HepG2 (cell line): Measurements from ENCODE around the gene PDE4DIP. TPM values are rescaled to one million over a fixed set of nuclear protein-coding genes. Genes with fewer than 3 reads are reported as not detected.
"Not testable (repeated sequence)": the region's sequence is repeated elsewhere in the genome, so short reads cannot be mapped to it uniquely, and the experiment has no call there.

Experiments used
- ATAC-seq: fragments of 200-7000 bp; cut with Tn5 transposase; 3 replicates; pipeline ENCODE4 v1.9.1; 2020; ENCODE audit warnings: mild to moderate bottlenecking, moderate library complexity
- BruUV-seq: library from RNA; stranded (reverse); fragments of 400-500 nt; replicated peaks from 2 replicates; lab custom pipeline; 2021; lab: Mats Ljungman, UMichigan
- CTCF ChIA-PET: fragments of 300-600 bp; formaldehyde crosslinking; extraction: SDS; loops from one replicate; lab custom pipeline; 2021; ENCODE audit warnings: low total read pairs, inconsistent platforms, low intra/inter-chr PET ratio; lab: Yijun Ruan, JAX
- POLR2A ChIA-PET: fragments of 350-600 bp; sonication (Branson Sonifier 250); formaldehyde crosslinking; loops from one replicate; lab custom pipeline; 2020; ENCODE audit warnings: antibody characterized with exemption, inconsistent platforms; lab: Yijun Ruan, JAX
- DNase-seq: peaks from one replicate; pipeline ENCODE4 v3.0.0-alpha.2; 2015; ENCODE audit warnings: low spot score
- FAIRE-seq: peaks from 3 replicates; lab custom pipeline; 2011; peaks lifted over from hg19 to GRCh38; lab: Jason Lieb, UNC
- H2AFZ ChIP-seq: one replicate; pipeline ENCODE4 v1.6.1; 2011; ENCODE audit warnings: low read length, inconsistent platforms
- H3K27ac ChIP-seq: fragments of 300-600 bp; 3 replicates; pipeline ENCODE4 v1.8.0; 2011; ENCODE audit warnings: mixed run types, mild to moderate bottlenecking, mixed read lengths, low read length, inconsistent platforms; ENCODE audit not compliant: insufficient read depth; ENCODE audit errors: extremely low read length
- H3K27me3 ChIP-seq, 2 experiments: fragments of 200-600 bp in 1 of 2; 2 replicates in 1 of 2; 3 replicates in 1 of 2; pipeline versions ENCODE4 v1.6.0 to v1.8.0; 2011; ENCODE audit warnings: low read length in 2 of 2, mild to moderate bottlenecking in 2 of 2, moderate library complexity in 2 of 2, inconsistent platforms in 1 of 2; ENCODE audit not compliant: insufficient read depth in 2 of 2, control insufficient read depth in 1 of 2
- H3K36me3 ChIP-seq, 2 experiments: fragments of 200-600 bp in 1 of 2; replicated peaks in 1 of 2; 2 replicates in 1 of 2; 3 replicates in 1 of 2; pipeline versions ENCODE4 v1.5.1 to v1.8.0; 2011; ENCODE audit warnings: low read length in 2 of 2, inconsistent platforms in 1 of 2; ENCODE audit not compliant: insufficient read depth in 2 of 2, control insufficient read depth in 1 of 2
- H3K4me1 ChIP-seq: 2 replicates; pipeline ENCODE4 v1.5.1; 2012; ENCODE audit warnings: low read length, inconsistent platforms; ENCODE audit not compliant: insufficient read depth
- H3K4me2 ChIP-seq: 2 replicates; pipeline ENCODE4 v1.6.0; 2011; ENCODE audit warnings: low read depth, low read length, inconsistent platforms
- H3K4me3 ChIP-seq, 3 experiments: fragments of 200-600 bp in 1 of 3; sonication (generic), shearing (Covaris generic) in 1 of 3; replicated peaks in 1 of 3; 2 replicates each; pipeline ENCODE4 v1.5.1; 2011 to 2016; ENCODE audit warnings: low read length in 3 of 3, inconsistent platforms in 2 of 3, low read depth in 2 of 3, mild to moderate bottlenecking in 2 of 3, control low read depth in 1 of 3, mixed read lengths in 1 of 3; ENCODE audit not compliant: insufficient read depth in 1 of 3
- H3K79me2 ChIP-seq: one replicate; pipeline ENCODE4 v1.6.1; 2011; ENCODE audit warnings: low read length, inconsistent platforms; ENCODE audit not compliant: insufficient read depth
- H3K9ac ChIP-seq: 2 replicates; pipeline ENCODE4 v1.6.0; 2011; ENCODE audit warnings: mild to moderate bottlenecking, low read depth, low read length, inconsistent platforms; ENCODE audit not compliant: insufficient read depth
- H3K9me3 ChIP-seq: 2 replicates; pipeline ENCODE4 v1.5.1; 2012; ENCODE audit warnings: mild to moderate bottlenecking, low read length
- H4K20me1 ChIP-seq: 2 replicates; pipeline ENCODE4 v1.6.0; 2011; ENCODE audit warnings: inconsistent platforms, mild to moderate bottlenecking, low read length, moderate library complexity; ENCODE audit not compliant: insufficient read depth
- WGBS: methylation state at CpG from one replicate; pipeline ENCODE4 v1.1.6; 2017; ENCODE audit warnings: low lambda C conversion rate; 5-methylcytosine and 5-hydroxymethylcytosine counted together
- in situ Hi-C: cut with HindIII; loops from 2 replicates; pipeline ENCODE4 v1.10.0; 2017; ENCODE audit warnings: low pct_unique_long_range_greater_than_20kb; ENCODE audit not compliant: extremely low pct_ligation_motif_present
- intact Hi-C: fragments of 100-400 bp; cut with micrococcal nuclease; formaldehyde crosslinking; loops from one replicate; pipeline ENCODE4 v1.10.0; 2022; ENCODE audit not compliant: unreplicated experiment
- polyA plus RNA-seq, 8 experiments: library from polyadenylated mRNA; depleted of rRNA in 3 of 8; stranded (reverse) in 7 of 8; unstranded in 1 of 8; fragments of >200 nt; fragmentation: Illumina TruSeq in 4 of 8; extraction: Trizol in 4 of 8; gene quantifications; 2 replicates each; pipeline versions ENCODE4 v1.2.1 to v1.2.3, GENCODE V29; 2011 to 2016; ENCODE audit warnings: low read depth in 4 of 8, missing spikeins in 1 of 8, mixed read lengths in 1 of 8; ENCODE audit not compliant: insufficient read depth in 1 of 8
- total RNA-seq, 5 experiments: library from RNA; depleted of rRNA; stranded (reverse); fragments of >200 nt; fragmentation: Illumina TruSeq; extraction: Trizol; gene quantifications; 2 replicates each; pipeline ENCODE4 v1.2.3, GENCODE V29; 2016; ENCODE audit warnings: low read depth in 1 of 5

PDE4DIP gene
- total and polyA plus RNA-seq, 2 of the 13 experiments (the other 11 are each of a cell fraction or from before 2014, with no cell fraction given): 5.9 to 10.3 TPM

DNA sequence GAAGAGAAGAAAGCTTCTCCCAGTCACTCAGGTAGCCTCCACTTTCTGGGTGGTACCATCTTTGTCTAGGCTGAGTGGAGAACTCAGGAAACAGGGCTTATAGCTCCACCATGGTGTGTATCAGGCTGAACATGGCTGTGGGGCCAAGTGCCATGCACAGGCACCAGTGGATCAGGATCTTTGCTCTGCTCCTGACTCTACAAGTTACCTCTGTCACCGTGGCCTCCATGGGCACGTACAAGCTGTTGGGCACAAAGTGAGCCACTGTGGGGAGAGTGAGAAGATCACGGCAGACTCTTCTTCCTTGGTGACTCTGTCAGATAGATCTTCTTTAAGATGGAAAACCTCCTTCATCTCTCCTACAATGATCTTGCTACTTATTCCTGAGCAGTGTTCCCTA lies 165.5 kb downstream of the PDE4DIP start:
- H3K79me2 ChIP-seq, H3K4me2 ChIP-seq, H3K27me3 ChIP-seq, FAIRE-seq, intact Hi-C loops, H3K4me1 ChIP-seq, H3K27ac ChIP-seq, ATAC-seq, H3K9ac ChIP-seq, BruUV-seq, H3K9me3 ChIP-seq, H3K36me3 ChIP-seq, DNase-seq, POLR2A ChIA-PET, H3K4me3 ChIP-seq, H2AFZ ChIP-seq, CTCF ChIA-PET, in situ Hi-C loops, H4K20me1 ChIP-seq: not testable (repeated sequence)
- WGBS: 100% methylated on average over 1 of the region's 3 CpGs

DNA sequence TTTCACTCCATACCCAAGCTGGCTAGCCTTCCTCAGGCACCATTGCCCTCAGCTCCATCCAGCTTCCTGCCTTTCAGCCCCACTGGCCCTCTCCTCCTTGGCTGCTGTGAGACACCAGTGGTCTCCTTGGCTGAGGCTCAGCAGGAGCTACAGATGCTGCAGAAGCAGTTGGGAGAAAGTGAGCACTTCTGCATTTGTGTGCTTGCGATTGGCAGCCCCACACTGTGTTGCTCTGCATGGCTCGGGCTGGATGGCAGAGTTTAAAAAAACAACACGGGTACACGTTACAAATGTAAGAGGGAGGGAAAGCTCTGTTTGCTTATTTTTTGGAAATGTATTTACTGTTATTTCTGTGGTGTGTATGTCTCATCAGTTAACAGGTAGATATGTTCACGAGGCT lies 168.4 kb downstream of the PDE4DIP start:
- intact Hi-C loops, H3K4me1 ChIP-seq, DNase-seq, H2AFZ ChIP-seq, POLR2A ChIA-PET, H3K79me2 ChIP-seq, H3K27ac ChIP-seq, H3K4me2 ChIP-seq, ATAC-seq, H3K9me3 ChIP-seq, in situ Hi-C loops, H3K9ac ChIP-seq, BruUV-seq, H4K20me1 ChIP-seq, H3K4me3 ChIP-seq, CTCF ChIA-PET, H3K27me3 ChIP-seq, FAIRE-seq, H3K36me3 ChIP-seq: not testable (repeated sequence)
- WGBS: 33% methylated on average over 1 of the region's 5 CpGs

DNA sequence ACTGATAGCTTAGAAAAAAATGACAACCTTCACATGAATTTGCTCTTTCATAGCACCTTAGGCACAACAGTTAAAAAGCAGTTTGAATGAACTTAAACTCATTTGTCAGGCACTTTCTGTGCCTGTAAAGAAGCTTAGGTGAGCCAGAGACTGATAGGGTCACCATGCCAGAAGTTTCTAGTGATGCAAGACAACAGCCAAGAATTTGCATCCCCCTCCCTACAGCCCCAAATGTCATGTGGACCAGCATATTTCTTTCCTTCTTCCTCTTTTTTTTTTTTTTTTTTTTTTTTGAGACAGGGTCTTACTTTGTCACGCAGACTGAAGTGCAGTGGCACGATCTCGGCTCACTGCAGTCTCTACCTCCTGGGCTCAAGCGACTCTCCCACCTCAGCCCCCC lies 169.3 kb downstream of the PDE4DIP start:
- H3K4me3 ChIP-seq, H3K27me3 ChIP-seq, H3K27ac ChIP-seq, H3K9me3 ChIP-seq, DNase-seq, H3K4me1 ChIP-seq, CTCF ChIA-PET, H2AFZ ChIP-seq, H3K79me2 ChIP-seq, H3K4me2 ChIP-seq, FAIRE-seq, H4K20me1 ChIP-seq, BruUV-seq, intact Hi-C loops, in situ Hi-C loops, H3K36me3 ChIP-seq, H3K9ac ChIP-seq, ATAC-seq, POLR2A ChIA-PET: not testable (repeated sequence)
- 59% methylated on average over 4 of the region's 4 CpGs for WGBS

DNA sequence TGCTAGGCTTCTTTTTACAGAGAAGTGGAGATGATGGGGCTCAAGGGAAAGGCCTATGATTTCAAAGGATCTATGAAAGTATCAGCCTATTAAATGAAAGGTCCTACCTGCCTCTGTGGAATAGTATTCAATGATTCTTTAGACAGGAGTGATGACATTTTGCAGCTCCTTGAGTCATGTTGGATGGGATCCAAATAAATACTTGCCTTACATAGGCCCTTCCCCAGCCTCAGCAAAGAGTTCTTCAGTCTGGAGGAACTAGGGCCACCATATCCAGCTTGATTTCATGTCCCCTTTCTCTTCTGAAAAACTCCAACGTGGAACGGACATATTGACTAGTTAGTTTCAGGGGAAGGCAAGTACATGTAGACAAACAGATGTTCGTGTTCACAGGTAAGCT lies 171.3 kb downstream of the PDE4DIP start:
- H3K79me2 ChIP-seq, FAIRE-seq, H2AFZ ChIP-seq, H3K36me3 ChIP-seq, H3K9ac ChIP-seq, intact Hi-C loops, H3K4me1 ChIP-seq, H3K27ac ChIP-seq, POLR2A ChIA-PET, H4K20me1 ChIP-seq, in situ Hi-C loops, H3K27me3 ChIP-seq, CTCF ChIA-PET, H3K4me2 ChIP-seq, H3K4me3 ChIP-seq, ATAC-seq, H3K9me3 ChIP-seq, DNase-seq, BruUV-seq: not testable (repeated sequence)
- 75% methylated on average over 2 of the region's 3 CpGs for WGBS
